KMS-11 (cell line): ENCODE measurements around the gene TET3.

Experiments used
- H2AFZ ChIP-seq: fragments of 200-600 bp; sonication (generic); 2 replicates; pipeline ENCODE4 v1.6.1; 2016; ENCODE audit warnings: antibody characterized with exemption, mixed run types, low read depth
- H3K27ac ChIP-seq: fragments of 200-600 bp; sonication (generic); 2 replicates; pipeline ENCODE4 v1.6.1; 2016; ENCODE audit warnings: mild to moderate bottlenecking, mixed run types
- H3K27me3 ChIP-seq: fragments of 200-600 bp; sonication (generic); 2 replicates; pipeline ENCODE4 v1.6.1; 2017; ENCODE audit warnings: mild to moderate bottlenecking, low read depth, mixed run types, moderate library complexity; ENCODE audit not compliant: insufficient read depth
- H3K36me3 ChIP-seq: fragments of 200-600 bp; sonication (generic); 2 replicates; pipeline ENCODE4 v1.6.1; 2017; ENCODE audit warnings: mild to moderate bottlenecking, mixed run types; ENCODE audit not compliant: insufficient read depth
- H3K4me1 ChIP-seq: fragments of 200-600 bp; sonication (generic); 2 replicates; pipeline ENCODE4 v1.6.1; 2016; ENCODE audit warnings: mild to moderate bottlenecking, low read depth, mixed run types; ENCODE audit not compliant: poor library complexity, severe bottlenecking
- H3K4me2 ChIP-seq: fragments of 200-600 bp; sonication (generic); 2 replicates; pipeline ENCODE4 v1.7.0; 2016; ENCODE audit warnings: mild to moderate bottlenecking, mixed run types
- H3K4me3 ChIP-seq: fragments of 200-600 bp; sonication (generic); IDR thresholded peaks from 2 replicates; pipeline ENCODE4 v1.6.1; 2017; ENCODE audit warnings: low read depth, low read length, mixed read lengths; ENCODE audit not compliant: insufficient read depth
- H3K79me2 ChIP-seq: fragments of 200-600 bp; sonication (generic); 2 replicates; pipeline ENCODE4 v1.6.1; 2016; ENCODE audit warnings: low read depth, mixed run types; ENCODE audit not compliant: insufficient read depth
- H3K9ac ChIP-seq: fragments of 200-600 bp; sonication (generic); 2 replicates; pipeline ENCODE4 v1.6.1; 2016; ENCODE audit warnings: mild to moderate bottlenecking, mixed run types
- H4K20me1 ChIP-seq: fragments of 200-600 bp; sonication (generic); 2 replicates; pipeline ENCODE4 v1.6.1; 2016; ENCODE audit warnings: mild to moderate bottlenecking, mixed run types; ENCODE audit not compliant: insufficient read depth
- TF ChIP-seq, protein P1 (sequence below): fragments of 200-600 bp; sonication (generic); conservative IDR thresholded peaks from 2 replicates; pipeline ENCODE4 v1.6.1; 2017; ENCODE audit warnings: low read depth, mild to moderate bottlenecking, antibody characterized with exemption, low read length, moderate library complexity, mixed read lengths

Gene TET3

DNA sequence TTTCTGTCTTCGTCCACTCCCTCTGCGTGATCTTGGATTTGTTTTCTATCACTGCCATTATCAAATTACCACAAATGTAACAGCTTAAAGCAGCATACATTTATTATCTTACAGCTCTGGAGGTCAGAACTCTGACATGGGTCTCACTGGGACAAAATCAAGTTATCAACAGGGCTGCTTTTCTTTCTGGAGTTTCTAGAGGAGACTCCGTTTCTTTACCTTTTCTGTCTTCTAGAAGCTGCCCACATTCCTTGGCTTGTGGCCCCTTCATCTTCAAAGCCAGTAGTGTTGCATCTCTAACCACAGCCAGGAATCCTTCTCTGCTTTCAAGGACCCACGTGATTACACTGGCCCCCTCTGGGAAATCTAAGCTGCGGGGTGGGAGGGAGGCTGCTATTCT, 21.9 kb upstream of the TET3 start:
- no peak overlapping the region for H3K27ac ChIP-seq
- TF ChIP-seq, protein P1, sequence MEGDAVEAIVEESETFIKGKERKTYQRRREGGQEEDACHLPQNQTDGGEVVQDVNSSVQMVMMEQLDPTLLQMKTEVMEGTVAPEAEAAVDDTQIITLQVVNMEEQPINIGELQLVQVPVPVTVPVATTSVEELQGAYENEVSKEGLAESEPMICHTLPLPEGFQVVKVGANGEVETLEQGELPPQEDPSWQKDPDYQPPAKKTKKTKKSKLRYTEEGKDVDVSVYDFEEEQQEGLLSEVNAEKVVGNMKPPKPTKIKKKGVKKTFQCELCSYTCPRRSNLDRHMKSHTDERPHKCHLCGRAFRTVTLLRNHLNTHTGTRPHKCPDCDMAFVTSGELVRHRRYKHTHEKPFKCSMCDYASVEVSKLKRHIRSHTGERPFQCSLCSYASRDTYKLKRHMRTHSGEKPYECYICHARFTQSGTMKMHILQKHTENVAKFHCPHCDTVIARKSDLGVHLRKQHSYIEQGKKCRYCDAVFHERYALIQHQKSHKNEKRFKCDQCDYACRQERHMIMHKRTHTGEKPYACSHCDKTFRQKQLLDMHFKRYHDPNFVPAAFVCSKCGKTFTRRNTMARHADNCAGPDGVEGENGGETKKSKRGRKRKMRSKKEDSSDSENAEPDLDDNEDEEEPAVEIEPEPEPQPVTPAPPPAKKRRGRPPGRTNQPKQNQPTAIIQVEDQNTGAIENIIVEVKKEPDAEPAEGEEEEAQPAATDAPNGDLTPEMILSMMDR: no peak
- H3K36me3 ChIP-seq: no peaks in the 10 kb centered on the region; the same call in 1 of the 2 replicates
- no peak overlapping the region for H2AFZ ChIP-seq
- H3K4me2 ChIP-seq: no peak overlapping the region
- H3K4me3 ChIP-seq: no peak overlapping the region
- H3K79me2 ChIP-seq: no peaks in the 10 kb centered on the region
- no peak overlapping the region for H3K9ac ChIP-seq
- H3K27me3 ChIP-seq: no peaks in the 10 kb centered on the region
- no peaks in the 10 kb centered on the region for H4K20me1 ChIP-seq
- H3K4me1 ChIP-seq: peaks cover 7% of the 10 kb centered on the region

DNA sequence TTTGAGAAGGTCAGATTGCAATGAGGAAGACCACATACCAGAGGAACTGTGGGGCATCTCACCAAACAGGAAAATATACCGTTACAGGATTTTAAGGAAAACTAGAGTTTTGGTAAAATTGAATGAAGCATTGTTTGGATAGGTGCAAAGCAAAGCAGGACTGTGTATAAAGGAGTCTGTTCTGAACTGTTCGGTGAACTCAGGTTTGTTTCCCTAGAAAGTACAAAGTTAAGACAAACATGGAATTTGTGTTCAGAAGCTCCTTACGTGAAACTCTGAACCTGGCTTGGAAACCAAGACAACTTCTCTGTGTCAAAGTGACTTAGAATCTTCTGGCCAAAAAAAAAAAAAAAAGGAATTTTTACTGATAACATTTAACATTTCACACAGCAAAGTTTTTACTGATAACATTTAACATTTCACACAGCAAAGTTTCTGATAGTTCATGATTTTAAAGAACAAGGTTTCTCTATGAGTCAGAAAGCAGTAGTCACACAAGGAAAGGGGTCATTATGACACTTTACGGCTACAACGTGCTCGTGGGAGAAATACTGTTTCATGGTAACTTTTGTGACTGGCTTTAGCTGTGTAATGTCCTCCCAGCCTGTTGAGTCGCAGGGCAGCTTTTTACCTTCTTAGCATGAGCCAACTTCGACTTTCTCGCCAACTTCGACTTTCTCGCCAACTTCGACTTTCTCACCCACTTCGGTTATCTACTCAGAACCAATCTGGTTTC, 21.2 kb upstream of the TET3 start:
- no peaks in the 10 kb centered on the region for H3K27me3 ChIP-seq
- no peak overlapping the region for H3K27ac ChIP-seq
- H4K20me1 ChIP-seq: no peaks in the 10 kb centered on the region
- TF ChIP-seq, protein P1: no peak
- no peak overlapping the region for H3K4me2 ChIP-seq
- peaks cover 9% of the 10 kb centered on the region for H3K4me1 ChIP-seq
- no peaks in the 10 kb centered on the region for H3K79me2 ChIP-seq
- no peak overlapping the region for H3K4me3 ChIP-seq
- no peaks in the 10 kb centered on the region; the same call in 1 of the 2 replicates for H3K36me3 ChIP-seq
- H3K9ac ChIP-seq: no peak overlapping the region
- no peak overlapping the region for H2AFZ ChIP-seq

DNA sequence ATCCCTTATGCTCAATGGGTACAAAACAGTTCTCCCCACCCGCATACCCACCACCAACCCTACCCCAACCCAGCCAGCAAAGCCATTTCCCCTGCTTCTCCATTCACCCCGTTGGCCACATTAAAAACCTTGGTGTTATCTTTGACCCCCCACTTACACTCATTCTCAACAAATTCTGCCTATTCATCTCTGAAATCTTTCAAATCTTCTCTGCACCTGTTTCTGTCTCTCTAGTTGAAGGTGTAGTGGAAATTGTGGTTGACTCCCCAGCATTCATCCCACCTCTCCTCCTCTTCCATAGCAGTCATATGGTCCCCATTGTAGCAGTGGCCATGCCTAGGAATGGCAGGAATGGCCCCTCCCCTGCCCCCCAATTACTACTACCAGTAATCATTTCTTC, 20.5 kb upstream of the TET3 start:
- no peak overlapping the region for H2AFZ ChIP-seq
- no peaks in the 10 kb centered on the region for H4K20me1 ChIP-seq
- H3K79me2 ChIP-seq: no peaks in the 10 kb centered on the region
- H3K4me3 ChIP-seq: no peak overlapping the region
- H3K4me1 ChIP-seq: peaks cover 9% of the 10 kb centered on the region
- no peak overlapping the region for H3K4me2 ChIP-seq
- no peaks in the 10 kb centered on the region for H3K27me3 ChIP-seq
- H3K27ac ChIP-seq: no peak overlapping the region
- TF ChIP-seq, protein P1: no peak
- no peak overlapping the region for H3K9ac ChIP-seq
- H3K36me3 ChIP-seq: no peaks in the 10 kb centered on the region; the same call in 1 of the 2 replicates

- no peak overlapping the region for H3K4me2 ChIP-seq
- no peak overlapping the region for H2AFZ ChIP-seq
- no peak overlapping the region for H3K9ac ChIP-seq
- H3K36me3 ChIP-seq: no peaks in the 10 kb centered on the region
- H3K27ac ChIP-seq: no peak overlapping the region
- no peak overlapping the region for H3K4me3 ChIP-seq
- H4K20me1 ChIP-seq: no peaks in the 10 kb centered on the region
- H3K27me3 ChIP-seq: no peaks in the 10 kb centered on the region
- TF ChIP-seq, protein P1: no peak
- H3K4me1 ChIP-seq: peaks cover 15% of the 10 kb centered on the region
- H3K79me2 ChIP-seq: no peaks in the 10 kb centered on the region
Measured at GRCh38 chr2:73965053-73965452, 19.7 kb upstream of the TET3 start.
